Common myeloid progenitor, CD34-positive (primary cell): ENCODE measurements around the gene PIK3CB. TPM values are rescaled to one million over a fixed set of nuclear protein-coding genes. Genes with fewer than 3 reads are reported as not detected.
A peak's percentile ranks its signal among the peaks of the same experiment; 100 is the strongest.

Source experiments
- CTCF ChIA-PET: fragments of 350-600 bp; sonication (Branson Sonifier 250); formaldehyde crosslinking; loops from one replicate; lab custom pipeline; 2021; ENCODE audit warnings: antibody characterized with exemption; lab: Charles Lee
- POLR2A ChIA-PET: fragments of 350-600 bp; sonication (Branson Sonifier 250); formaldehyde crosslinking; loops from one replicate; lab custom pipeline; 2021; ENCODE audit warnings: antibody characterized with exemption; lab: Charles Lee
- DNase-seq, 3 donors: peaks; one replicate each; pipeline versions ENCODE4 v3.0.0 to v3.0.0-alpha.2; 2013
- H3K27ac ChIP-seq, 2 experiments: 1 replicate in 1 of 2; 2 replicates in 1 of 2; pipeline ENCODE4 v1.7.0; 2013; ENCODE audit warnings: inconsistent platforms in 2 of 2, low read length in 2 of 2, mild to moderate bottlenecking in 2 of 2, low read depth in 1 of 2, moderate library complexity in 1 of 2; ENCODE audit not compliant: severe bottlenecking in 2 of 2, insufficient read depth in 1 of 2, poor library complexity in 1 of 2
- H3K27me3 ChIP-seq, 5 experiments: replicated peaks in 2 of 5; 1 replicate in 3 of 5; 2 replicates in 2 of 5; pipeline versions ENCODE4 v1.6.1 to v1.7.0; 2013; ENCODE audit warnings: low read length in 4 of 5, mild to moderate bottlenecking in 2 of 5, moderate library complexity in 2 of 5, inconsistent platforms in 1 of 5; ENCODE audit not compliant: insufficient read depth in 5 of 5, control insufficient read depth in 4 of 5
- H3K36me3 ChIP-seq, 4 experiments: 1 replicate in 2 of 4; 2 replicates in 2 of 4; pipeline versions ENCODE4 v1.6.1 to v1.7.0; 2013; ENCODE audit warnings: low read length in 3 of 4, control low read depth in 1 of 4, mild to moderate bottlenecking in 1 of 4; ENCODE audit not compliant: control insufficient read depth in 4 of 4, insufficient read depth in 4 of 4
- H3K4me1 ChIP-seq, 4 experiments: 1 replicate in 3 of 4; 2 replicates in 1 of 4; pipeline versions ENCODE4 v1.6.1 to v1.7.1; 2013; ENCODE audit warnings: low read length in 3 of 4, mild to moderate bottlenecking in 3 of 4, control low read depth in 1 of 4, inconsistent platforms in 1 of 4, moderate library complexity in 1 of 4; ENCODE audit not compliant: control insufficient read depth in 4 of 4, insufficient read depth in 4 of 4; ENCODE audit errors: control extremely low read depth in 1 of 4
- H3K4me3 ChIP-seq, 7 experiments: 1 replicate in 4 of 7; 2 replicates in 3 of 7; pipeline versions ENCODE4 v1.5.1 to v1.7.0; 2013; ENCODE audit warnings: mild to moderate bottlenecking in 7 of 7, low read length in 6 of 7, moderate library complexity in 6 of 7, inconsistent platforms in 2 of 7, low read depth in 2 of 7, control low read depth in 1 of 7; ENCODE audit not compliant: insufficient read depth in 4 of 7, control insufficient read depth in 1 of 7; ENCODE audit errors: extremely low read depth in 1 of 7
- H3K9me3 ChIP-seq, 5 experiments: 1 replicate in 4 of 5; 2 replicates in 1 of 5; pipeline versions ENCODE4 v1.6.1 to v1.7.1; 2013; ENCODE audit warnings: low read length in 4 of 5, mild to moderate bottlenecking in 2 of 5, inconsistent platforms in 1 of 5, low read depth in 1 of 5, moderate library complexity in 1 of 5; ENCODE audit not compliant: control insufficient read depth in 4 of 5, insufficient read depth in 2 of 5; ENCODE audit errors: control extremely low read depth in 1 of 5
- WGBS: methylation state at CpG from one replicate; pipeline ENCODE4 v1.1.5; 2013; ENCODE audit not compliant: insufficient coverage; 5-methylcytosine and 5-hydroxymethylcytosine counted together
- polyA plus RNA-seq: library from polyadenylated mRNA; unstranded; fragments of 120-200 nt; gene quantifications from one replicate; pipeline ENCODE4 v1.2.1, GENCODE V29; 2013

The PIK3CB gene
- polyA plus RNA-seq = 27.5 TPM

DNA sequence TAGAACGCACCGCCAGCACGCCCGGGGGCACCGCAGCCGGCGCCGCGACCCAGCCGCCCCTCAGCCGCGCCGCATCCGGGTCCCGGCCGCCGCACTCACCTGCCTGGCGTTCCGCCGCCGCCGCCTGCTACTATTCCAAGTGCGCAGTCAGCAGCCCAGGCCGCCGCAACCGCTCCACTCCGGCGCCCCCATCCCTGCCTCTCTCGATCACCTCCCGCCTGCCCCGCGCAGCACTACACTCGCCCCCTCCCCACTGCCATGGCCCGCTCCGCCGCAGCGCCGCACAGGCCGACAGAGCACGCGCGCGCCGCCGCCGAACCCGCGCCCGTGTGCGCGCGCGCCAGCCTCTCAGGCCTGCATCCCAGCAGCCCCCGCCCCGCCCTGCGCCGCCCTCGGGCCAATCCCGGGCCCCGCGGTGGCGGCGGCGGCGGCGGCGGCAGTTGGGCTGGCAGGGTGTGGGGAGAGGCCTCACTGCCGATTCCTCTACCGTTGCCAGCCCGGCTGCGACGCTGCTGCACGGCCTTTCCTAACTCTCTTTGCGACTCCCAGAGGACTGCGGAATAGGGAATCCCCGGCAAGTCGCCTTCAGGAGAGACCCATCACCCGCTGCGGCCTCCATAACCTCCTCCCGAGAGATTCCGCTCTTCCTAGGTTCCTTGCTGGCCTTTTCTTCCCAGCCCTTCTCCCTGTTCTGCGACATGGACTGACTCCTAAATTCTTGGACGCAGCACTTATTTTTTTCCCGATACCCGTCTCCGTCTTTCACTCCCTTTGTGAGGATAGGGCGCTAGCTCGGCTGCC, at the start of gene PIK3CB:
PIK3CB (minus strand) TSS at position 333 of the 801 bp plus-strand sequence. CDS start 75,585 bp downstream, outside the sequence.
- POLR2A ChIA-PET = interaction anchor here (0.6 to 1.5 kb wide), 4 partner anchors 56 to 108 kb away, joined by 3 to 5 read pairs (median 3); no protein-coding TSS in a partner anchor
- H3K36me3 ChIP-seq = peaks cover 0 to 3% (median 1%) of the 10 kb centered on the region in 4 experiments
- WGBS = 2% methylated on average over 51 of the region's 88 CpGs
- CTCF ChIA-PET = interaction anchor here (1.2 to 1.6 kb wide), 2 partner anchors 81 to 240 kb away, joined by 4 to 5 read pairs; partner anchors contain the start of gene CEP70
- H3K27me3 ChIP-seq = no peaks in the 10 kb centered on the region
- no peaks in the 10 kb centered on the region for H3K9me3 ChIP-seq
- peak within 1 kb of the TSS; percentile 79 to 91 (median 88) for H3K4me3 ChIP-seq
- peak; percentile 82 to 94 (median 91) for DNase-seq
- H3K27ac ChIP-seq = peak within 1 kb of the TSS; percentile 93 to 95
- H3K4me1 ChIP-seq = peaks cover 9 to 26% (median 16%) of the 10 kb centered on the region in 4 experiments

DNA sequence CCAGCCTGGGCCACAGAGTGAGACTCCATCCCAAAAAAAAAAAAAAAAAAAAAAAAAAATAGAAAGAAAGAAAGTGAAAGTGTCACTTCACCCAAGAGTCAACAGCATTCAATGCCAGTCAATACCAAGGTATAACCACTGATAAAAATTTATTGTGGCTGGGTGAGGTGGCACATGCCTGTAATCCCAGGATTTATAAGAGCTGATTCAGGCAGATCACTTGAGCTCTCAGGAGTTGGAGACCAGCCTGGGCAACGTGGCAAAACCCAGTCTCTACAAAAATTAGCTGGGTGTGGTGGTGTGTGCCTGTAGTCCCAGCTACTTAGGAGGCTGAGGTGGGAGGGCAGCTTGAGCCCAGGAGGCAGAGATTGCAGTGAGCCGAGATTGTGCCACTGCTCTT, 46.5 kb upstream of the PIK3CB start:
- 60% methylated on average over 1 of the region's 2 CpGs for WGBS
- peak in 1 of 3 donors; percentile 44 for DNase-seq
- no peaks in the 10 kb centered on the region for H3K36me3 ChIP-seq
- no peak overlapping the region for H3K27ac ChIP-seq
- H3K4me1 ChIP-seq = no peaks in the 10 kb centered on the region
- CTCF ChIA-PET = interaction anchor here (1.0 kb wide), 1 partner anchor 21 kb away, joined by 4 read pairs; no protein-coding TSS in a partner anchor
- no peaks in the 10 kb centered on the region for H3K27me3 ChIP-seq
- H3K9me3 ChIP-seq = no peaks in the 10 kb centered on the region
- POLR2A ChIA-PET = no interaction called here
- no peak overlapping the region for H3K4me3 ChIP-seq

GRCh38 chr3:138879541-138880380, 45.0 kb upstream of the PIK3CB start:
- Histone ChIP-seq H3K9me3 (peaks cover 0 to 6% (median 0%) of the 10 kb centered on the region in 5 experiments), H3K27me3 (no peaks in the 10 kb centered on the region), H3K4me3 (no peak overlapping the region), H3K36me3 (no peaks in the 10 kb centered on the region), H3K4me1 (peaks cover 0 to 5% (median 0%) of the 10 kb centered on the region in 4 experiments), H3K27ac (no peak overlapping the region)
- 100% methylated on average over 9 of the region's 14 CpGs for WGBS
- POLR2A ChIA-PET = no interaction called here
- CTCF ChIA-PET = interaction anchor here (1.2 kb wide), 1 partner anchor 36 kb away, joined by 3 read pairs; no protein-coding TSS in a partner anchor
- no peak for DNase-seq

- peaks cover 0 to 11% (median 2%) of the 10 kb centered on the region in 5 experiments for H3K9me3 ChIP-seq
- DNase-seq = peak in 1 of 3 donors; percentile 40
- no peak overlapping the region for H3K4me3 ChIP-seq
- ChIA-PET CTCF (interaction anchor here (0.6 kb wide), 1 partner anchor 26 kb away, joined by 4 read pairs; no protein-coding TSS in a partner anchor), POLR2A (interaction anchor here (0.6 kb wide), 1 partner anchor 371 kb away, joined by 5 read pairs; no protein-coding TSS in a partner anchor)
- no peaks in the 10 kb centered on the region for H3K36me3 ChIP-seq
- peaks cover 0 to 5% (median 0%) of the 10 kb centered on the region in 4 experiments for H3K4me1 ChIP-seq
- WGBS = 100% methylated on average over 1 of the region's 2 CpGs
- H3K27me3 ChIP-seq = no peaks in the 10 kb centered on the region
- H3K27ac ChIP-seq = peak overlapping the region in 1 of 2 experiments; percentile 84
Measured at GRCh38 chr3:138877226-138877625, 42.5 kb upstream of the PIK3CB start.

DNA sequence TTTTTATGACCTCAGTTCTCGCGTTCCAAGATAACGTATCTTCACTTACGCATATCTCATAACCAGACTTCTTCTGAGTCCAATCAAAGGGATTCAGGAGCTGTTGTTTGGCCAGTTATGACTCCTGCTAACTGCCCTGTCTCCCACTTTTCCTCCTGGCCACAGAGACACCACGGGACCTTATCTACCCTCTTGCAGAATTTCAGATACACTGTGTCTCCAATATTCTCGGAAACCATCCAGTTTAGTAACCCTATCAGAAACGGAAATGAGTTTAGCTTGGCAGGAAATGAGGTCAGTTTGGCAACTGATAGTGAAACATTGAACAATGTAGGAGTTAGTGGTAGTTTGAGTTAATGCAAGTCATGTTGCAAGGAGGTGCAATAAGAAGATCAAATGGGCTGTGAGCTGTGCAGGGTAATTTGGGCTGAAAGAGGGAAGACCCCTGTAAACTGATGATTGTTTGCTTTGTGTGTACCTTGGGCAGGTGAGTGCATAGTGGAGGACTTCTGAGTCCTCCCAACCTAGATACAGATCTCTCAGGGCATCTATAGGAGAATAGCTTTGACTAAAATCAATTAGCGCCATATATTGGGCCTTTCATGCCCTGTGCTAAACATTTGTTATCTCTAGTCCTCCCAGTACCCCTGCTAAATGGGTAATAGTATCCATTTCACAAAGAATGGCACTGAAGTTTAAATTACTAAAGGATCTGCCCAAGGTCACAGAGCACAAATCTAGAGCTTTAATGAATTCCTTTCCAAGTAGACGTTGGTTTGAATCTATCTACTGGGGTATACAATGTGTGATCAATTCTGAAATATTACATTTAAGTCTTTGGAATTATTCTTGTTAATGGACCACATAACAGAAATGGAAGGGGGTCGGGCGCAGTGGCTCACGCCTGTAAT, 41.3 kb upstream of the PIK3CB start:
- ChIA-PET POLR2A (interaction anchor here (1.3 kb wide), 1 partner anchor 40 kb away, joined by 7 read pairs; no protein-coding TSS in a partner anchor), CTCF (interaction anchor here (1.0 kb wide), 1 partner anchor 13 kb away, joined by 3 read pairs; no protein-coding TSS in a partner anchor)
- H3K27ac ChIP-seq = peak overlapping the region in 1 of 2 experiments; percentile 84
- peaks cover 0 to 5% (median 0%) of the 10 kb centered on the region in 4 experiments for H3K4me1 ChIP-seq
- no peaks in the 10 kb centered on the region for H3K27me3 ChIP-seq
- H3K36me3 ChIP-seq = no peaks in the 10 kb centered on the region
- WGBS = 64% methylated on average over 9 of the region's 12 CpGs
- DNase-seq = peak; percentile 84 to 93 (median 89)
- H3K9me3 ChIP-seq = peaks cover 0 to 11% (median 2%) of the 10 kb centered on the region in 5 experiments
- no peak overlapping the region for H3K4me3 ChIP-seq
